ENCODE measurements around the gene SNRNP70.
A peak's percentile ranks its signal among the peaks of the same experiment; 100 is the strongest.

SNRNP70 gene

DNA sequence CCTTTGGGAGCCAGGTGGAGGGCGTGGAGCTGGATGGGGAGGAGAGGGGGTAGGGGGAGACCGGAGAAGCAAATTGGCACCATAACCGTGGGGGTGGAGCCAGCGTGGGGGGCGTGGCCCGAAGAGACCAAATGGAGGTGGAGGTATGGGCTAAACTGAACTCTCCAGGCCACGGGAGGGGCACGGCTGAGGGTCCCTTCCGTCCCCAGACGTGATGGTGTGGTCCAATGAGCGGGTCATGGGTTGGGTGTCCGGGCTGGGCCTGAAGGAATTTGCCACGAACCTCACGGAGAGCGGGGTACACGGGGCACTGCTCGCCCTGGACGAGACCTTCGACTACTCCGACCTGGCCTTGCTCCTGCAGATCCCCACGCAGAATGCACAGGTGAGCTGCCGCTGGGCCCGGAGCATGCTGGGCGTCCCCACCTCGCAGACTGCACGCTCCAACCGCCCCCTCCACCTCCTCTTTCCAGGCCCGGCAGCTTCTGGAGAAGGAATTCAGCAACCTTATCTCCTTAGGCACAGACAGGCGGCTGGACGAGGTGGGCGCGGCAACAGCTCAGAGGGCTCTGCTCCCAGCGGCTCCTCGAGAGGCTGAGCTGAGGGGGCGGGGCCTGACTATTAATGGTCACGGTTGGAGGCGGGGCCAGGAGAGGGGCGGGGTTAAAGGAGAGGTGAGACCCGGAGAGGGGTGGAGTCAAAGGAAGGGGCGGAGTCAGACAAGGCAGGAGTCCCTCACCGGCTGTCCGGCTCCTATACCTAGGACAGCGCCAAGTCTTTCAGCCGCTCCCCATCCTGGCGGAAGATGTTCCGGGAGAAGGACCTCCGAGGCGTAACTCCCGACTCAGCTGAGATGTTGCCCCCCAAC is 63.8 kb downstream of the SNRNP70 start:
- DNase-seq: peak; percentile 87

DNA sequence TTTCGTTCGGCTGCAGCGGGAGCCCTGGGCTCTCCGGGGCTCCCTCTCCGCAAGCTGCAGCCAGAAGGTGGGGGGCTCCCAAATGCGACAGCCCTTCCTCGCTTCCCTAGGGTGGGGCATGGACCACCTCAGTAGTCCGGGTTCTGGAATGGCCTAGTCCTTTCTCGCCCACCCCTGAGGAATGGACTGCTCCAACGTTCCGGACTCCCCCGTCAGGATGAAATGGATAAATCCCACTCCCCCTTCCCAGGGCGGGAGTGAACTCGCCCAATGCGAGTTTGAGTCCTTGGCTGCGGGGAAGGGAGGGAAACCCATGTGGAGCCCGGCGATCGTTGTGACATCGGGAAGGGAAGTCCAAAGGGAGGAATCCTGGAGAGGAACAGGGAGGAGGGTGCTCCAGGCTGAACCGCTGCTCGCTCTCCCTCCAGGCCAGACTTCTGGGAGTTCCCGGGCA is 64.4 kb downstream of the SNRNP70 start:
- DNase-seq: peak; percentile 43

DNA sequence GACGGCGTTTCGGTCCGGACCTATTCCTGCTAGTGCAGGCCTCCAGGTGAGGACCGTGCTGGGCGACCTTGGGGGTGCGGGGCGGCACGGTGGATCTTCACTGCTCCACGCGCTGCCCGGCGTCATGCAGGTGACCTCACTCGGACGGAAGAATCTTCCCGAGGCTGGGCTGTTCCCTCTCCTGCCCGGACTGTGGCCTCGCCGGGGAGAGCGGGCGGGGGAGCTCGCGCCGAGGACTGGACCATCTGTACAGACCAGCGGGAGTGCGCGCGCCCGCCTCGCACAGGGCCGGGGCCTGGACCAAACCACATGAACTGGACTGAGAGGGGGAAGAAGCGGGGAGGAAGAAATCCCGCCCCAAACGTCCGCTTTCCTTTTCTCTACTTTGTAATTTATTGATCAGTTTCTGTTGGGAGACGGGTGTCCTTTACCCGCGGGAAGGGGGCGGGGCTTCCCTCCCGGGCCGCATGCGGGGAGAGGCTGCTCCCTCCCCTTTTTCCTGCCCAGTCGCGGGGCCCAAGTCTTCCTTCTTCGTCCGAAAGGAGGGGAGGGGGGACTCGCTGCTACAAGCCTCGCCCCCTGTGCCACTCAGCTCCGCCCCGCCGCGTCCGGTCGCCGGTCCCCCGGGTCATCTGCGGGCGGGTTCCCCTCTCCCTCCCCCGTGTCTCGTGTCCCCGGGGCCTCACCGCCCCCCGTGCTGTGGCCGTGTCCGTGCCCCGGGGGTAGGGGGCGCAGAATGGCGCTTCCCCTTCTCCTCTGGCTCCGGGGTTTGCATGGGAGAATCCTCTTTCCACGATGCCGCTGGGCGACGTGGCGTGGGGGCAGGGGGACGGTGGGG is 65.1 kb downstream of the SNRNP70 start:
- DNase-seq: peak; percentile 79

DNA sequence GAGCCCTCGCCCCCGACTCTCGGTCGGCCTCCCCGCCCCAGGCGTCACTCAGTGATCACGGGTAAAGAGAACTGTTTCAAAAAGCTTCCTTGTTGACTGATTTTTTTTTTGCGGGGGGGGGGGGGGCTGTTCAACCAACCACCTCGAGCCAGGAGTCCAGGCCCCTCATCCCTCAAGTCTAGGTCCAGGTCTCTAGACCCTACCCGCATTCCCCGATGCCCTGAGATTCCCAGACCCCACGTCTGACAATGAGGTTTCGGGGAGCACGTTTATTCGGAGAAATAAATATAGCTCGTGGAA is 65.6 kb downstream of the SNRNP70 start:
- no peak for DNase-seq

DNA sequence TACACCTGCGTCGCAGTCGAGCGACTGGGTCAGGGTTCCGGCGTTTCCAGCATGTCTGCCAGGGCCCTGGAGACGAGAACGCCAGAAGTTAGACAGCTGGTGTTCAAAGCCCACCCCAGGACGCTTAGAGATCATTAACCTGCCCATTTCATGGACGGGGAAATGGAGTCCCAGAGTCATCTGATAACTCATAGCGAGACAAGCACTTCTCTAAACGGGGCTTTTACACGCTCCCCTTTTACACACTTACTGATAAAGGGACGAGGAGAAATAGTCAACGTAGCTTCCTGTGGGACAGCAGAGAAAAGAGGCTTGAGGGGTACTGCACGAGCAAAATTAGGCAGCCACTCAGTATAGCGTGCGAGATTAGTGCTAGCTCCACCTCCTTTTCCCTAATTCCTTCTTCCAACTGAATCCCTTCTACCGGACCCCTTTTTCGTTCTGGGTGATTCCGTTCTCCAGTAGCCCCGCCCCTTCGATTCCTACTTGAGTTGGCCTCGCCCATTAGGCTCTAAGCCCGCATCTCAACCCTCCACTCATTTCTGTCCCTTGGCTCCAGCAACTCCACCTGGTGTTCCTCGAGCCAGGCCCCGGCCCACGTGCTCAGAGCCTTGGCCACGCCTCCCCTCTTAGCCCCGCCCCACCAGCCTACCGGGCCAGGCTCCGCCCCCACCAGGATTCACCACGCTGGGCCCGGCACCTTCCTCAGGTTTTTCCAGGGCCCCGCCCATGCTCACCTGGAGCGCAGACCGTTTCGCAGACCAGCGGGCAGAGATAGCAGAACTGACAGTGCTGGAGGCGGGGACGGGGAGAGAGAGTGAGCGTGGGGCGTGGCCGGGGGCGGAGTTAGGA is 66.2 kb downstream of the SNRNP70 start:
- peak; percentile 24 for DNase-seq

DNA sequence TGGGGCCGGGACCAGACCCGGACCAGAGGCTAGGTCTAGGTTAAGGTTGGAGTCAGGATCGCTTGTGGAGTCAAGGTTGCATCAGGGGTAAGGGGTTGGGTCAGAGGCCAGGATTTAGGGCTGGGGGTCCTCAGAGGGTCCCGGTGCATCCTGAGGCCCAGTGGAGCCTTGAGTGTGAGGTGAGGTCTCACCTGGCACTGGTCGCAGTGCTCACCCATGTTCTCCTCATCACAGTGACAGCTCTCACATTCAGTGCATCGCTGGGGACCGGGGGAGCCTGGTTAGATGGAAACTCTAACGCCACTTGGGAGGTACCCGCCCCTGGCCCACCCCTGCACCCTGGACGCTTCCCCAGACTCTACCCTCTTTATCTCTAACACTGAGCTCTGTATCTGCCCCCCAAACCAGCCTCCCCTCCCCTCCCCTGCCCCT is 66.9 kb downstream of the SNRNP70 start:
- DNase-seq: no peak

DNA sequence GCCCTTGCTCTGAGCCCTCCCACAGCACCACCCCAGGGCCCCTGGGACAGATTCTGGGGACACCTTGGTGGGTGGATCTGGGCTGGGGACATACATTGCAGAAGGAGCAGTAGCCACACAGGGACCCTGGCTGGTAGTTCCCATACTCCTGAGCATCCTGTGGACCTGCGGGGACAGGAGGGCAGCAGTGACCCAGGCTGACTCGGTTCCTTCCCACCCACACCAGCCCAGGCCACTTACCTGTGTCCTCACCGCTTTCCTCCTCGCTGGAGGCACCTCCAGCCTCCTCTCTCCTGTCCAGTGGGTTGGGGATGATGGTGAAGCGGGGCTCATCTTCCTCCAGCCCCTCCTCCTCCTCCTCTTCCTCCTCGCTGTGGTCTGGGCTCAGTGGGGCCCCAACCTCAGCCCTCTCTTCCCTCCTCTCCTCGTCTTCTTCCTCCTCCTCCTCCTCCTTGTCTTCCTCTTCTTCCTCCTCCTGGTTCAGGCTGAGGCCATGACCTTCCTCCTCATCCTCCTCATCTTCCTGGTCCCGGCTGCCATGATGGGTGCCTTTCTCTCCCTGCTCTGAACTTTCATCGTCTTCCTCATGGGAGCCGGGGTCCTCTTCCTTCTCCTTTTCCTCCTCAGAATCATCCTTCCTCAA is 68.0 kb downstream of the SNRNP70 start:
- no peak for DNase-seq

DNA sequence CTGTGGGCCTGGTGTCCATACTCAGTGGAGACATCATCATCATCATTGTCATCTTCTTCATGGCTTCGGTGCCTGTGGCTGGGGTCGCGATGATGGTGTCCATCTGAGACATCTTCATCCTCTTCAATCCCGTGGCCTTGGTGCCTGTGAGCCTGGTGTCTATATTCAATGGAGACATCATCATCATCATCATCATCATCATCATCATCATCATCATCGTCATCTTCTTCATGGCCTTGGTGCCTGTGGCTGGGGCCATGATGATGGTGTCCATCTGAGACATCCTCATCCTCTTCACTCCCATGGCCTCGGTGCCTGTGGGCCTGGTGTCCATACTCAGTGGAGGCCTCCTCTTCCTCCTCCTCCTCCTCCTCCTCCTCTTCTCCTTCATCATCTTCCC is 69.0 kb downstream of the SNRNP70 start:
- DNase-seq: no peak

DNA sequence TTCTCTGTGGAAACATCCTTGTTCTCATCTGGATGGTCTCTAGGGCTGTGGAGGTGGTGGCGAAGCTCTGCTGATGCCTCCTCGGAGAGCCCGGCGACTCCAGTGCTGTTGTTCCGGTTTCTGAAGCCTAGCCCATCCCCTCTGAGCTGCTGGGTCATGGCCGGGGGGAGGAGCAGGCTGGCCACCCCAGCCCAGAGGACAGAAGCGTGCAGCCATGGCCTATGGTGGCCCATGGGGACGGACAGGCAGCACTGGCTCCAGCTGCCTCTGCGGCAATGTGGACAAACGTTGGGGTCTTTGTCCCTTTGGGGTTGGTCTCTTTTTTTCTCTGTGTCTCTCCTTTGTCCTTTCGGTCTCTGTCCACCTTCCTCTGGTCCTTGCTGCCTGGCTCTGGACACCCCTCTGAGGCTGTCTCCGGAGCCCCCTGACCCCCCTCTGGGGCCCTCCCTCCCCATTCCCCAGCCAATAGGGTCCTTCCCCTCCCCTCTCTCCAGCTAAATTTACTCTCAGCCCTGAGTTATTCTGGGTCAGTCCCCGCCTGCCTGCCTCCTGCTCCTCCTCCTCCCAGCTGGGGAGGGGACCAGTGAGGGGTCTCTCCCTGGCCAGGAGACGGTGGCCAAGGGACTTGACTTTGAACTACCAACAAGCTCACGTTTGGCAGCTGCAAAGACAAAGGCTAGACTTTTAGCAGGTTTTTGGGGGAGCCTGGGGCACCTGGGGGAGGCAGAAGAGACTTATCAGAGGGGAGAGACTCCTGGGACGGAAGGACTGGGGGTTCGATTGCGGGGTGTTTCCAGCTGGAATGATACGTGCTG is 70.0 kb downstream of the SNRNP70 start, which contains the start of gene HRC:
Gene HRC (minus strand): TSS at position 392 of the 815 bp plus-strand sequence. CDS start 159 bp downstream, at position 233.
- DNase-seq: no peak

DNA sequence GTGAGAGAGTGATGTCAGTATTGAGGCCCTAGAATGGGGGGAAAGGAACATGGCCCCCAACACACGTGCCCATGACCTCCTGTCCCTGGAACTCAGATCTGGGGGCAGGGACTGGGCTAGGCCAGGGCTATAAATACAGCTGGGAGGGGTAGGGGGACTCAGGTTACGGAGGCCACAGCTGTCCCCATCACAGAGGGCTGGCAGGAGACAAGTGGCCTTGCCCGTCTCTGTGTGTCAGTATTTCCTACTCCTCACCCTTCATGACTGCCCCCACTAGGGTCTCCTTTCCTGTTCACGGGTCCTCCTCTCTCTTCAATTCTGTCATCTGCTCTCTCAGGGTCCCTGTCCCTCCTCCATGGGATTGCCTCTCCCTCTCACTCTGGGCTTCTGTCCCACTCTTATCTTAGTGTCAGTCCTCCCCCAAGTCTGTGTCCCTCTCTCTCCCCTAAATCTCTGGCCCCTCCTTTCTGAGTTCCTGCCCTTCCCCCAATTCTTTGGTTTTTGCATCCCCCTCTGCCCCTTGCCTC is 70.6 kb downstream of the SNRNP70 start:
- DNase-seq: no peak

DNA sequence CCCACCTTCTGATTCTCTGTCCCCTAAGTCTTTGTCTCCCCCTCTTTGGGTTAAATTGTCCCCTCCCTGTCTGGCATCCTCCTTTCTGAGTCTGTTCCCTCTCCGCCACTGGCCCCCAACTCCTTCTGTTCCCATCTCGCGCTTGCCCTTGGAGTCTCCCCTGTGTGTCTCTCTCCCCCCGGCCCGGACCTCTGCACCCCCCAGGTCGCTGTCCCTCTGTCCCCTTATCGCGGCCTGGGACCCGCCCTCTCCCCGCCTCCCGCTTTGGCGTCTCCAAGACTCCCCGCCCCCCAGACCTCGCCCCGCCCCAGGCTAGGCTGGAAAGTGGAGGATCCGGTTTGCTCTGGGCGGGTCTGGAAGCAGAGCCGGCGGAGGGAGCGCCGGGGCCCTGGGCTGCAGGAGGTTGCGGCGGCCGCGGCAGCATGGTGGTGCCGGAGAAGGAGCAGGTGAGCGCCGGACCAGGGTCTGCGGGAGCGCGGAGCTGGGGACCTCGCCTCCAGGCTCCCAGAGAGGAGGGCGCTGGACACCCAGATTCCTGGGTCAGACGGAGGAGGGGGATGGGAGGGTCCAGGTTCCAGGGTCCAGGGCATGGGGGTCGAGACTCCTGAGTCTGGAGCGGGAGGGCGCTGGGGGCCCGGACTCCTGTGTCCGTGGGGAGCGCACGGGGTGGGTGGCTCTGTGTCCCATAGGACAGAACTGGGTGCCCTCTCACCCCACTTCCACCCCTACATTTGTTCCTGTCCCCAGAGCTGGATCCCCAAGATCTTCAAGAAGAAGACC is 72.4 kb downstream of the SNRNP70 start, which contains the start of gene TRPM4:
Gene TRPM4 (plus strand): TSS at position 348 of the 780 bp plus-strand sequence. CDS start 75 bp downstream, at position 423.
- DNase-seq: peak; percentile 66

All from GDM1 (cell line).